GM12864 (cell line): ENCODE measurements around the gene KRTAP10-9.
"Not testable (repeated sequence)": the region's sequence is repeated elsewhere in the genome, so short reads cannot be mapped to it uniquely, and the experiment has no call there.

Experiments used
- DNase-seq: peaks from one replicate; pipeline ENCODE4 v3.0.0-alpha.2; 2011; ENCODE audit warnings: low read depth
- H3K4me3 ChIP-seq: 2 replicates; pipeline ENCODE4 v1.5.1; 2011; ENCODE audit warnings: mild to moderate bottlenecking, low read depth, low read length, control low read depth
- TF ChIP-seq, protein P1 (sequence below): IDR thresholded peaks from 2 replicates; pipeline ENCODE4 v1.5.1; 2011; ENCODE audit warnings: low read depth, mild to moderate bottlenecking, moderate library complexity, low read length, control low read depth, inconsistent platforms; ENCODE audit errors: missing control alignments

Gene KRTAP10-9

DNA sequence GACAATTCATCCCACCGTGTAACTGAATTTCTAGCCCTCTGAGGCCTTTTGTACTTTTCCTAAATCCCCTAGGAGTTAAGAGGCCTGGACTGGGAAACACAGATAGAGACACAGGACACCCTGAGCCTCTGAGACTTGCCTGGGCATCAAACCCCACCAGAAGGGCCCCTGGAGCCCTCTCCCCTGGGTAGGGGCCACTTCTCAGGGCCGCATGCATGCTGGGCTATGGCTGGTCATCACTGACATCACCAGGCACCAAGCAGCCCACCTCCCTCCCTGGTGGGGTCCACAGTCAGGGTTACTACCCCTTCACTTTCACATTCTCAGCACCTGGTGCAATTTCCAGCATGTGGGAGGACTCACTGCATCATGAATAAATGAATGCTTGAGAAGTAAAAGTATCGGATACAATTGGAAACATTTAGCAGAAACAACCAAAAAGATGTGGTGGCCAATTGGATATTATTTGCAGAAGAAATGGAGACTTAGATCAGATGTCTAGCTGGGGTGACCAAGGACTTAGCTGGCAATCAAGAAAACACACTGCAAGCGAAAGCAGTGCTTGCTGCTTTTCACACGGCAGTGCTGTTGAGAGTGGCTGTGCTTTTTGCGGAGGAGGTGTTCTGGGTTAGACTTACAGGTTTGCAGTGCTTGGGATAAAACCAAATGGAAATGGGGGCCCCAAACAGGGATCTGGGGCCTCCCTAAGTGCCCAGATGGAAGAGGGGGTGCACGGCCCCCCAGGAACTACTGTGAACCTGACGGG lies 27.4 kb upstream of the KRTAP10-9 start:
- TF ChIP-seq, protein P1, sequence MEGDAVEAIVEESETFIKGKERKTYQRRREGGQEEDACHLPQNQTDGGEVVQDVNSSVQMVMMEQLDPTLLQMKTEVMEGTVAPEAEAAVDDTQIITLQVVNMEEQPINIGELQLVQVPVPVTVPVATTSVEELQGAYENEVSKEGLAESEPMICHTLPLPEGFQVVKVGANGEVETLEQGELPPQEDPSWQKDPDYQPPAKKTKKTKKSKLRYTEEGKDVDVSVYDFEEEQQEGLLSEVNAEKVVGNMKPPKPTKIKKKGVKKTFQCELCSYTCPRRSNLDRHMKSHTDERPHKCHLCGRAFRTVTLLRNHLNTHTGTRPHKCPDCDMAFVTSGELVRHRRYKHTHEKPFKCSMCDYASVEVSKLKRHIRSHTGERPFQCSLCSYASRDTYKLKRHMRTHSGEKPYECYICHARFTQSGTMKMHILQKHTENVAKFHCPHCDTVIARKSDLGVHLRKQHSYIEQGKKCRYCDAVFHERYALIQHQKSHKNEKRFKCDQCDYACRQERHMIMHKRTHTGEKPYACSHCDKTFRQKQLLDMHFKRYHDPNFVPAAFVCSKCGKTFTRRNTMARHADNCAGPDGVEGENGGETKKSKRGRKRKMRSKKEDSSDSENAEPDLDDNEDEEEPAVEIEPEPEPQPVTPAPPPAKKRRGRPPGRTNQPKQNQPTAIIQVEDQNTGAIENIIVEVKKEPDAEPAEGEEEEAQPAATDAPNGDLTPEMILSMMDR, result no peak
- DNase-seq, result no peak
- no peak overlapping the region for H3K4me3 ChIP-seq

- not testable (repeated sequence) for H3K4me3 ChIP-seq, DNase-seq
Measured at GRCh38 chr21:44600118-44600978, 26.5 kb upstream of the KRTAP10-9 start, which contains the start of gene KRTAP10-7. Gene KRTAP10-7 (plus strand): TSS chr21:44600597. CDS start chr21:44600622, 25 bp downstream.

DNA sequence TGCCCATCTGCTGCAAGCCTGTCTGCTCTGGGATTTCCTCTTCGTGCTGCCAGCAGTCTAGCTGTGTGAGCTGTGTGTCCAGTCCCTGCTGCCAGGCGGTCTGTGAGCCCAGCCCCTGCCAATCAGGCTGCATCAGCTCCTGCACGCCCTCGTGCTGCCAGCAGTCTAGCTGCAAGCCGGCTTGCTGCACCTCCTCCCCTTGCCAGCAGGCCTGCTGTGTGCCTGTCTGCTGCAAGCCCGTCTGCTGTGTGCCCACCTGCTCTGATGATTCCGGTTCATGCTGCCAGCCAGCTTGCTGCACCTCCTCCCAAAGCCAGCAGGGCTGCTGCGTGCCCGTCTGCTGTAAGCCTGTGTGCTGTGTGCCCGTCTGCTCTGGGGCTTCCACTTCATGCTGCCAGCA lies 25.8 kb upstream of the KRTAP10-9 start:
- not testable (repeated sequence) for H3K4me3 ChIP-seq, DNase-seq
- TF ChIP-seq, protein P1, result peak; percentile 5

GRCh38 chr21:44601596-44602462 lies 25.1 kb upstream of the KRTAP10-9 start:
- no peak overlapping the region for H3K4me3 ChIP-seq
- TF ChIP-seq, protein P1, result no peak
- DNase-seq, result no peak

- no peak overlapping the region for H3K4me3 ChIP-seq
- DNase-seq, result no peak
- TF ChIP-seq, protein P1, result no peak
Measured at GRCh38 chr21:44602463-44602850, 24.4 kb upstream of the KRTAP10-9 start.

- DNase-seq, result no peak
- H3K4me3 ChIP-seq, result no peak overlapping the region
- TF ChIP-seq, protein P1, result no peak
Measured at GRCh38 chr21:44603109-44603875, 23.6 kb upstream of the KRTAP10-9 start.
